Hematopoietic multipotent progenitor cell treated with erythropoietin and hydrocortisone succinate and interleukin-3 and kit ligand, for 6 days (in vitro differentiated cells): ENCODE measurements around the gene MYBL2.
"Not testable (repeated sequence)": the region's sequence is repeated elsewhere in the genome, so short reads cannot be mapped to it uniquely, and the experiment has no call there.

ENCODE experiments used
- DNase-seq: peaks from one replicate; pipeline ENCODE4 v3.0.0-alpha.2; 2015

The MYBL2 gene

GRCh38 chr20:43666376-43667328 is at the start of gene MYBL2:
TSS of gene MYBL2 (plus strand) at chr20:43667114. CDS start at chr20:43667284, 170 bp downstream.
- peak; percentile 89 for DNase-seq

GRCh38 chr20:43631598-43631997 is 35.3 kb upstream of the MYBL2 start:
- DNase-seq: no peak

GRCh38 chr20:43636429-43636828 is 30.5 kb upstream of the MYBL2 start:
- no peak for DNase-seq

GRCh38 chr20:43642548-43642947 is 24.4 kb upstream of the MYBL2 start:
- DNase-seq: no peak

- DNase-seq: no peak
These were observed 15.9 kb upstream of the MYBL2 start for GRCh38 chr20:43650997-43651525.

- DNase-seq: not testable (repeated sequence)
These were observed 15.2 kb upstream of the MYBL2 start for GRCh38 chr20:43651650-43652184.

GRCh38 chr20:43653966-43654365 is 12.9 kb upstream of the MYBL2 start:
- no peak for DNase-seq

- not testable (repeated sequence) for DNase-seq
These were observed 11.7 kb upstream of the MYBL2 start for GRCh38 chr20:43655176-43655575.

GRCh38 chr20:43655937-43656336 is 11.0 kb upstream of the MYBL2 start:
- DNase-seq: no peak

GRCh38 chr20:43658069-43658722 is 8.7 kb upstream of the MYBL2 start:
- peak; percentile 52 for DNase-seq

GRCh38 chr20:43658723-43659419 is 8.0 kb upstream of the MYBL2 start:
- peak; percentile 34 for DNase-seq

- DNase-seq: peak; percentile 39
These were observed 3.8 kb upstream of the MYBL2 start for GRCh38 chr20:43662943-43663655.

- no peak for DNase-seq
These were observed 1.3 kb upstream of the MYBL2 start for GRCh38 chr20:43665466-43666176.

- DNase-seq: peak; percentile 79
These were observed 623 bp downstream of the MYBL2 start for GRCh38 chr20:43667341-43668132.

- no peak for DNase-seq
These were observed 2.4 kb downstream of the MYBL2 start for GRCh38 chr20:43669332-43669731.

GRCh38 chr20:43670423-43670822 is 3.5 kb downstream of the MYBL2 start:
- DNase-seq: no peak

- DNase-seq: no peak
These were observed 9.5 kb downstream of the MYBL2 start for GRCh38 chr20:43676368-43676767.

GRCh38 chr20:43680981-43681380 is 14.1 kb downstream of the MYBL2 start:
- no peak for DNase-seq

GRCh38 chr20:43681468-43681942 is 14.6 kb downstream of the MYBL2 start:
- DNase-seq: peak; percentile 43

GRCh38 chr20:43681991-43682410 is 15.1 kb downstream of the MYBL2 start:
- DNase-seq: no peak
